ENCODE data around the gene CCDC68.
"Not testable (repeated sequence)": the region's sequence is repeated elsewhere in the genome, so short reads cannot be mapped to it uniquely, and the experiment has no call there.

Gene CCDC68

GRCh38 chr18:54877076-54877475 is 82.2 kb downstream of the CCDC68 start:
- no peak for DNase-seq (ENCODE audit: low read depth in 2 of 2)

- no peak for DNase-seq (ENCODE audit: low read depth in 2 of 2)
Measured at GRCh38 chr18:54875063-54875462, 84.2 kb downstream of the CCDC68 start.

GRCh38 chr18:54873884-54874255 is 85.4 kb downstream of the CCDC68 start:
- DNase-seq (ENCODE audit: low read depth in 2 of 2) = no peak

GRCh38 chr18:54872681-54873080 is 86.6 kb downstream of the CCDC68 start:
- DNase-seq (ENCODE audit: low read depth in 2 of 2) = no peak

GRCh38 chr18:54871231-54871630 is 88.0 kb downstream of the CCDC68 start:
- DNase-seq (ENCODE audit: low read depth in 2 of 2) = no peak

- no peak for DNase-seq (ENCODE audit: low read depth in 2 of 2)
Measured at GRCh38 chr18:54867131-54867530, 92.1 kb downstream of the CCDC68 start.

- no peak for DNase-seq (ENCODE audit: low read depth in 2 of 2)
Measured at GRCh38 chr18:54860941-54861340, 98.3 kb downstream of the CCDC68 start.

- no peak for DNase-seq (ENCODE audit: low read depth in 2 of 2)
Measured at GRCh38 chr18:54859667-54860421, 99.4 kb downstream of the CCDC68 start.

GRCh38 chr18:54857499-54857898 is 101.8 kb downstream of the CCDC68 start:
- no peak for DNase-seq (ENCODE audit: low read depth in 2 of 2)

GRCh38 chr18:54856105-54856646 is 103.1 kb downstream of the CCDC68 start:
- no peak for DNase-seq (ENCODE audit: low read depth in 2 of 2)

GRCh38 chr18:54855050-54855449 is 104.2 kb downstream of the CCDC68 start:
- not testable (repeated sequence) for DNase-seq (ENCODE audit: low read depth in 2 of 2)

GRCh38 chr18:54852780-54853675 is 106.2 kb downstream of the CCDC68 start:
- DNase-seq (ENCODE audit: low read depth in 2 of 2) = no peak
